Measurements from ENCODE around the gene RNF148.

- TF ChIP-seq CTCF (IDR thresholded peaks at IDR 0.05; ENCODE audit: insufficient read depth, low read length) (no peak), GABPA (IDR thresholded peaks at IDR 0.05; ENCODE audit: low read depth) (no peak), POLR2AphosphoS5 (IDR thresholded peaks at IDR 0.05; ENCODE audit: low read depth) (no peak)
These were observed 33.5 kb upstream of the RNF148 start for GRCh38 chr7:122736183-122736582.

All from HL-60 (cell line).